ENCODE results near the gene ZNF646.

ZNF646 gene

DNA sequence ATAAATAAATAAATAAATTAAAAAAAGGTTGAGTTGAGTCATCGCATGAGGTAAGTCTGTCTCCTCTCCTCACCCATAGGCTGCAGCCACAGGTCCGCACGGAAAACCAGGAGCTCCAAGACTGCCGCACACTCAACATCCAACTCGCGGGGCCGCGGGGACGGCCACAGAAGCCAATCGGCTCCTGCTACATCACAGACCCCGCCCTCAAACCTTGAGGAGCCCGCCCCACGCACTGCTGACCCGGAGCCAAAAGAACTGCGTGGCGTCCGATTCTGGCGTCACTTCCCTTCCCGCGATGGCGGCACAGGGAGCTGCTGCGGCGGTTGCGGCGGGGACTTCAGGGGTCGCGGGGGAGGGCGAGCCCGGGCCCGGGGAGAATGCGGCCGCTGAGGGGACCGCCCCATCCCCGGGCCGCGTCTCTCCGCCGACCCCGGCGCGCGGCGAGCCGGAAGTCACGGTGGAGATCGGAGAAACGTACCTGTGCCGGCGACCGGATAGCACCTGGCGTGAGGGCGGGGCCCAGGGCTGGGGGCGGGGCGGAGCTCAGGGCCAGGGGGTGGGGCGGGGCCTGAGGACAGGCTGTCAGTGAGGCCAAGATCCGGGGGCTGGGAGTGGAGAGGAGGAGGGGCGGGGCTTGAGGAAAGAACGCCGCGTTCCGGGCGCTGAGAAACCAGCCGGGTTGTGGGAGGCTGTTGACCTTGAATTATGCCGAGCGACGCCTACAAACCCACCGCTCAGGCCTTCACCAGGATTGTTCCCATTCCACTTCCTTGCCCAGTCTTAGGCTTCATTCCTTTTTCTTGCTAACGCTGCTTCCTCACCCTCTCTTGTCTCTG lies 43.4 kb downstream of the ZNF646 start, which contains the start of gene KAT8:
Gene KAT8, plus strand, starts transcription at position 281 of the 839 bp plus-strand sequence. Its CDS starts 18 bp downstream, at position 299.
- peak within 1 kb of the TSS; percentile 89 for H3K4me3 Mint-ChIP-seq
- no peaks in the 10 kb centered on the region for H3K27me3 Mint-ChIP-seq
- peak within 1 kb of the TSS; percentile 88 for H3K27ac Mint-ChIP-seq
- no peaks in the 10 kb centered on the region for H3K9me3 Mint-ChIP-seq
- H3K4me1 Mint-ChIP-seq (ENCODE audit: low read depth), result peaks cover 30% of the 10 kb centered on the region
- H3K36me3 Mint-ChIP-seq (ENCODE audit: low read depth), result peaks cover 32% of the 10 kb centered on the region

DNA sequence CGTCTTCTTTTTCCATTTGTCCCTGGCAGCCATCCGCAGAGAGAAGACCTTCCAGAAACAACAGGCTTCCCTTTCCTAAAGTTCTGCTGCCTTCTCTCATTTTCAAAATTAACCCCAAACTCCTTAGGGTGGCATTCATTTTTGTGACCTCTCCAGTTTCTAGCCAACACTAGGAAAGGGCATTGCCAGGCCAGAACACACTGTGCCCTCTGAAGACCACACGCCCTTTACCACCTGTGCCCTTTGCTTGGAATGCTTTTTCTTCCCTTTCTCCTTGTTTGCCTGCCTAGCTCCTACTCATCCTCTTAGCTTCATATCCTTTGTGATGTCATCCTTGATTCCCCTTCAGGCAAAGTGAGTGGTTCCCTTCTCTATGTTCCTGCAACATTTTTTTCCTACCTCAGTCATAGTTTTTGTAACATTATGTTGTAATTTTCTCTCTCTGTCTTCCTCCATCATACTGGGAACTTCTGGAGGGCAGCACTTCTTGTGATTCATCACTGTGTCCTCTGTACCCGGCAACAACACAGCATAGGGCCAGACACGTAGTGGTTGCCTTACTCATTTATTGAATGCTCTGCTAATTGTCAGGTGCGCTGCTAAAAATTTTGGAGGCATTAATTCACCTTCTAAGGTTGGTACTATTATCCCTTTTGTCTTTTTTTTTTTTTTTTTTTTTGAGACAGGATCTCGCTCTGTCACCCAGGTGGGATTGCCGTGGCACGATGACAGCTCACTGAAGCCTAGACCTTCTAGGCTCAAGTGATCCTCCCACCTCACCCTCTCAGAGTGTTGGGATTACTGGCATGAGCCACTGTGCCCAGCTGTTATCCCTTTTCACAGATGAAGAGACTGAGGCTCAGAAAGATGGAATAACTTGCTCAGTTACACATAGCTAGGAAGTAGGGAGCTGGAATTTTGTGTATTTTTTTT lies 44.3 kb downstream of the ZNF646 start:
- Mint-ChIP-seq H3K36me3 (ENCODE audit: low read depth) (peaks cover 32% of the 10 kb centered on the region), H3K4me1 (ENCODE audit: low read depth) (peaks cover 30% of the 10 kb centered on the region)

DNA sequence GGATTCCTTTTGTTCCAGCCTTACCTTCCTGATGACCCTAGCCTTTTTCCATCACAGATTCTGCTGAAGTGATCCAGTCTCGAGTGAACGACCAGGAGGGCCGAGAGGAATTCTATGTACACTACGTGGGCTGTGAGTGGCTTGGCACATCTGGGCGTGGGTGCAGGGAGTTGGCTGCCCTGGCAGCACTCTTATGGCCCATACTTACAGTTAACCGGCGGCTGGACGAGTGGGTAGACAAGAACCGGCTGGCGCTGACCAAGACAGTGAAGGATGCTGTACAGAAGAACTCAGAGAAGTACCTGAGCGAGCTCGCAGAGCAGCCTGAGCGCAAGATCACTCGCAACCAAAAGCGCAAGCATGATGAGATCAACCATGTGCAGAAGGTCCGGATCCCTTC lies 45.9 kb downstream of the ZNF646 start:
- Mint-ChIP-seq H3K4me3 (no peak overlapping the region), H3K4me1 (ENCODE audit: low read depth) (peaks cover 21% of the 10 kb centered on the region), H3K36me3 (ENCODE audit: low read depth) (peaks cover 35% of the 10 kb centered on the region), H3K27me3 (no peaks in the 10 kb centered on the region), H3K27ac (peak overlapping the region; percentile 26), H3K9me3 (no peaks in the 10 kb centered on the region)

More for the DNA sequence above, 44.3 kb downstream of the ZNF646 start:
- H3K27me3 Mint-ChIP-seq, result no peaks in the 10 kb centered on the region
- peak overlapping the region; percentile 88 for H3K27ac Mint-ChIP-seq
- no peaks in the 10 kb centered on the region for H3K9me3 Mint-ChIP-seq
- peak overlapping the region; percentile 89 for H3K4me3 Mint-ChIP-seq

DNA sequence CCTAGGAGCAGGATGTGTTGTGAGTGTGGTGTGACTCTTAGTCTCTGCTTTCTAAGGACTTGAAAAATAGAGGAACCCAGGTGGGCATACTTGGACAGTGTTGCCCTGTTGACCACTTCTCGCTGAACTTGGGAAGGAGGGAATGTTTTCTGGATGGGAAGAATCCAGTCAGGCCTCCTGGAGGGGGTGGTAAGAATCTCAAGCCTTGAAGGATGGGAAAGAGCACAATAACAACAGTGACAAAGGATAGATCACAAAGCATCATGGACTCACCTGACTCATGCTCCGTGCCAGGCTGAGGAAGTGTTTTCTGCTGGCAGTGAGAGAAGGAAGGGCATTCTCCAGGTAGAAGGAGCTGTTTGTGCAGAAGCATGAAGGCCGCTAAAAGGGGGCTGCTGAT lies 51.6 kb downstream of the ZNF646 start:
- no peak overlapping the region for H3K27ac Mint-ChIP-seq

DNA sequence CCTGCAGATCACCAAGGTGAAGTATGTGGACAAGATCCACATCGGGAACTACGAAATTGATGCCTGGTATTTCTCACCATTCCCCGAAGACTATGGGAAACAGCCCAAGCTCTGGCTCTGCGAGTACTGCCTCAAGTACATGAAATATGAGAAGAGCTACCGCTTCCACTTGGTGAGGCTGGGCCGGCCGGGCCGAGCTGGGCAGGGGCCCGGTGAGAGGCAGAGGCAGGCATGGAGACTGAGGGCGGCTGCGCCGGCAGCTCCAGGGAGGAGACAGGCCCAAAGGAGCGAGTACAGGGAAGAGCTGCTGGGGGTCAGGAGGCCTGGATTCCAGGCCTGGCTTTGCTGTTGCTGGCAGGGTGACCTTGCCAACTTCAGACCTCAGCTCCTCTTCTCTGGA lies 53.0 kb downstream of the ZNF646 start:
- Mint-ChIP-seq H3K27ac (no peak overlapping the region), H3K27me3 (no peaks in the 10 kb centered on the region), H3K36me3 (ENCODE audit: low read depth) (peaks cover 29% of the 10 kb centered on the region), H3K4me3 (no peak overlapping the region), H3K4me1 (ENCODE audit: low read depth) (no peaks in the 10 kb centered on the region), H3K9me3 (no peaks in the 10 kb centered on the region)

More for the DNA sequence above, 51.6 kb downstream of the ZNF646 start:
- no peak overlapping the region for H3K4me3 Mint-ChIP-seq
- no peaks in the 10 kb centered on the region for H3K27me3 Mint-ChIP-seq
- no peaks in the 10 kb centered on the region for H3K9me3 Mint-ChIP-seq
- H3K36me3 Mint-ChIP-seq (ENCODE audit: low read depth), result peaks cover 41% of the 10 kb centered on the region
- H3K4me1 Mint-ChIP-seq (ENCODE audit: low read depth), result no peaks in the 10 kb centered on the region

DNA sequence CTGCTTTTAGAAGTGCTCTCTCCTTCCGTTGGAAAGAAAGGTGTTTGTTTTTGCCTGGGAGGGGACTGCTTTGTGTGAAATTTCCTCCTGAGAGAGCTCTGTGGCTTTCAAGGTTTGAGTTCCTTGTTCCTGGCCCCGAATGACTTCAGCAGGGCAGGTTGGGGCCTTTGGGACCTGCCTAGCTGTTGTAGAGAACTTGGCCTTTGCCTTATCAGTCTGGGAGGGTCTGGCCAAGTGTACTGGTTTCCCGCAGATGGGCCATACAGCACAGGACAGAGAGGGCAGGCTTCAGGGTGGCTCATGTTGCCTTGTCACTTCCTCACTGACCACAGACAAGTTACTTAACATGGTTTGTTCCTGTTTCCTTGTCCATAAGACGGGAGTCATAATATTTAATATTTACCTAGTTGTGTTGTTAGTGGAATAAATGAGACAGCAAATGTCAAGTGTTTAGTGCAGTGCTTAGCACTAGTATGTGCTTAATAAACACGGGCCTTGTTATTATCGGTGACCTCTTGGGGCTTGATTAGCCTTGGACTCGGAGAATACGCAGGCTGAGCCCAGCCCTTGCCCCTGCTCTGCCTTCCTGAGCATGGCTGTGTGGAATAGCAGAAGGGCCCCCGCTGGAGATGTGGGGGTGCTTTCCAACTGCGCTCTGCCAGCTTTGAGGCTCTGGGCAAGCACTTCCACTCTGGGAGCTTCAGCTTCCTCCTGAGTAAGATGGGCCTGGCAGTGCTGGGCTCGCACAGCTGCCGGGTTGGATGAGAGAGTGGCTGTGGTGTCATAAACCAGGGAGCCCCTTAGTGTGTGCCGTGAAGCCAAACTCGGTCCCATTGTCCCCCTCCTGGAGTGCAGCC lies 54.7 kb downstream of the ZNF646 start:
- no peaks in the 10 kb centered on the region for H3K4me1 Mint-ChIP-seq (ENCODE audit: low read depth)
- H3K36me3 Mint-ChIP-seq (ENCODE audit: low read depth), result peaks cover 30% of the 10 kb centered on the region
- H3K27ac Mint-ChIP-seq, result peak overlapping the region; percentile 41
- H3K27me3 Mint-ChIP-seq, result no peaks in the 10 kb centered on the region
- H3K4me3 Mint-ChIP-seq, result no peak overlapping the region
- H3K9me3 Mint-ChIP-seq, result no peaks in the 10 kb centered on the region

DNA sequence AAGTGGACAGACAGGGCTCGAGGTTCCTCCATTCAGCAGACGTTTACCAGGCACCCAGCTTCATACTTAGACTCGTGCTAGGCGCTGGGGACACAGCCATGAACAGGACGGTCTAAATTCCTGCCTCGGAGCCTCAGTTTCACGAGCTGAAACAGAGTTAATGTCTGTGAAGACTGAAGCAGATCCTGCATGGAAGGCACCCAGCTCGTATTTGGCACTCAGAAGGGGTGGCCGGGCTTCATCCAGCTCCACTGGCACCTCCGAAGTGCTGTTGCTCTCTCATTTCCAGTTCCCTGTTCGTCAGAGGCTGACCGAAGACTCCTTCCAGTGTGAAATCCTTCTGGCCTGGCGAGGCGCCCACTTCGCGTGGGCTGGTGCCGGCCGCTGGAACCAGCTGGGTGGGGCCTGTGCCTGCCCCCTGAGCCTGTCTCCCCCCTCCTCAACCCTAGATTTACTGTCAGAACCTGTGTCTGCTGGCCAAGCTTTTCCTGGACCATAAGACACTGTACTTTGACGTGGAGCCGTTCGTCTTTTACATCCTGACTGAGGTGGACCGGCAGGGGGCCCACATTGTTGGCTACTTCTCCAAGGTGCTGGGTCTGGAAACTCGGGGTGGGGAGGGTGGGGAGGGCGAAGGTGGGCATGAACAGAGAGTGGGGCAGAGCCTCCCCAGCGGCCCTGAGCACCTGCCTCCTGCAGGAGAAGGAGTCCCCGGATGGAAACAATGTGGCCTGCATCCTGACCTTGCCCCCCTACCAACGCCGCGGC lies 55.5 kb downstream of the ZNF646 start:
- Mint-ChIP-seq H3K4me3 (no peak overlapping the region), H3K36me3 (ENCODE audit: low read depth) (peaks cover 27% of the 10 kb centered on the region)

DNA sequence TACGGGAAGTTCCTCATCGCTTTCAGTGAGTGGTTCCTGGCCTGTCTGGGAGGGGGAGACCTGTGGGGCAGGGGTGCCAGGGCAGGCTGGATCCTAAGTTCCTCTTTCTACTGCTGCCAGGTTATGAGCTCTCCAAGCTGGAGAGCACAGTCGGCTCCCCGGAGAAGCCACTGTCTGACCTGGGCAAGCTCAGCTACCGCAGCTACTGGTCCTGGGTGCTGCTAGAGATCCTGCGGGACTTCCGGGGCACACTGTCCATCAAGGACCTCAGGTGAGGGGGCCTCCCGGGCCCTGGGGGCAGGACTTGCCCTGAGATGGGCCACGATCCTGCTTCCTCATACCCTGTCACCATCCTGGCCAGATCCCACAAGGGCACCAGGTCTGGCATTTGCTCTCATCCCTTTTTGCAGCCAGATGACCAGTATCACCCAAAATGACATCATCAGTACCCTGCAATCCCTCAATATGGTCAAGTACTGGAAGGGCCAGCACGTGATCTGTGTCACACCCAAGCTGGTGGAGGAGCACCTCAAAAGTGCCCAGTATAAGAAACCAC lies 56.2 kb downstream of the ZNF646 start:
- Mint-ChIP-seq H3K9me3 (no peaks in the 10 kb centered on the region), H3K36me3 (ENCODE audit: low read depth) (peaks cover 27% of the 10 kb centered on the region), H3K4me1 (ENCODE audit: low read depth) (no peaks in the 10 kb centered on the region), H3K4me3 (no peak overlapping the region), H3K27me3 (no peaks in the 10 kb centered on the region), H3K27ac (no peak overlapping the region)

More for the DNA sequence above, 55.5 kb downstream of the ZNF646 start:
- H3K27me3 Mint-ChIP-seq, result no peaks in the 10 kb centered on the region
- no peaks in the 10 kb centered on the region for H3K4me1 Mint-ChIP-seq (ENCODE audit: low read depth)
- H3K27ac Mint-ChIP-seq, result no peak overlapping the region
- H3K9me3 Mint-ChIP-seq, result no peaks in the 10 kb centered on the region

DNA sequence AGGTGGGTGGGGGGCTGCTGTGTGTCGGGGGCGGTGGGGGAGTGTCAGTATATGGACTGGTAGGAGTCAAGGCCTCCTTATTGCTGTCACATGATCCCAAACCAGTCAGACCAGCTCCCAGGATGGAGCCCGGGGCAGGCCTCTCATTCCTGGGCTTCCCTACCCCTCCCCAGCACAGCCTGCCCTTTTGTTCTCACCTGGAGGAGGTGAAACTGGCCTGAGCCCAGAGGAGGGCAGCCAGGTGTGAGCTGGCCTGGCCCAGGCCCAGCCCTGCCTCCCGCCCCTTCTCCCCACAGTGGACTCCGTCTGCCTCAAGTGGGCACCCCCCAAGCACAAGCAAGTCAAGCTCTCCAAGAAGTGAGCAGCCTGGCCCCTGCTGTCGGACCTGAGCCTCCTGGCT lies 56.7 kb downstream of the ZNF646 start:
- Mint-ChIP-seq H3K36me3 (ENCODE audit: low read depth) (peaks cover 27% of the 10 kb centered on the region), H3K4me3 (no peak overlapping the region), H3K9me3 (no peaks in the 10 kb centered on the region), H3K27me3 (no peaks in the 10 kb centered on the region), H3K4me1 (ENCODE audit: low read depth) (no peaks in the 10 kb centered on the region), H3K27ac (no peak overlapping the region)

DNA sequence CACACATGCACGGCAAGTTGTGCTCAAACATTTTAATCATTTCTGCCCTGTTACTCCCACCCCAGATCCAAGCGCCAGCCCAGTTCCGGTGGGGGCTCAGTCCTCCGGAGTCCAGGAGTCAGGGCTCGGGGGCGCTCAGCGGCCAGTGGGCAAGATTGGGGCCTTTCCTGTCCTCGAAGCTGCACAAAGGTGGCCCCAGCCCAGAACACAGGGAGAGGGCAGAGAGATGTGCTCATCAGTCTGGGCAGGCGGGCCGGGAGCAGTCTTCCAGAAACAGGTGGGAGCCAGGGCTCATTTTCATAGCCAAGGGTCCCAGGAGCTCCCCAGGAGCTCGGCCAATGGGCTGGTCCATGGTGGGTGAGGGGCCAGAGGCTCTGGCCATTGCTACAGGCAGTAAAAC lies 57.2 kb downstream of the ZNF646 start:
- no peaks in the 10 kb centered on the region for H3K9me3 Mint-ChIP-seq
- no peak overlapping the region for H3K27ac Mint-ChIP-seq
- H3K4me3 Mint-ChIP-seq, result no peak overlapping the region
- peaks cover 24% of the 10 kb centered on the region for H3K36me3 Mint-ChIP-seq (ENCODE audit: low read depth)
- H3K4me1 Mint-ChIP-seq (ENCODE audit: low read depth), result no peaks in the 10 kb centered on the region
- no peaks in the 10 kb centered on the region for H3K27me3 Mint-ChIP-seq

DNA sequence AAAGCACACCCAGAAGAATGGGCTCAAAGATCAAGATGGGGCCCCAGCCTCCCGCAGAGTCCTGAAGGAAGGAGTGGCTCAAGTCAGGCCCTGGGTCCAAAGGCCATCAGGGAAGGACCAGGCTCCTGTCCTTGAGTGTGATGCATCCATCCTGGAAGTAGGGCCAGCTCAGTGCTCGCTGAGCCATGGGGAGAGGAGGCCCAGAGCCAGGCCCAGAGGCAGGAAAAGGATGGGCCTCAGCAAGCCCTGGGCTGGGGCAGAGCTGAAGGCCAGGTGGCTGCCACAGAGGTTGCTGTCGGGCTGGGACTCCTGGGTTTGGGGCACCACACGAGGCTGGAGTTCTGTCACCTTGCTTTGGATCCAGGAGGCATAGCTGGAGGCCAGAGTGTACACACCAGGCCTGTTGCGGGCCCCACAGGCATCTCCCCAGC lies 57.6 kb downstream of the ZNF646 start:
- H3K9me3 Mint-ChIP-seq, result no peaks in the 10 kb centered on the region
- no peak overlapping the region for H3K27ac Mint-ChIP-seq

DNA sequence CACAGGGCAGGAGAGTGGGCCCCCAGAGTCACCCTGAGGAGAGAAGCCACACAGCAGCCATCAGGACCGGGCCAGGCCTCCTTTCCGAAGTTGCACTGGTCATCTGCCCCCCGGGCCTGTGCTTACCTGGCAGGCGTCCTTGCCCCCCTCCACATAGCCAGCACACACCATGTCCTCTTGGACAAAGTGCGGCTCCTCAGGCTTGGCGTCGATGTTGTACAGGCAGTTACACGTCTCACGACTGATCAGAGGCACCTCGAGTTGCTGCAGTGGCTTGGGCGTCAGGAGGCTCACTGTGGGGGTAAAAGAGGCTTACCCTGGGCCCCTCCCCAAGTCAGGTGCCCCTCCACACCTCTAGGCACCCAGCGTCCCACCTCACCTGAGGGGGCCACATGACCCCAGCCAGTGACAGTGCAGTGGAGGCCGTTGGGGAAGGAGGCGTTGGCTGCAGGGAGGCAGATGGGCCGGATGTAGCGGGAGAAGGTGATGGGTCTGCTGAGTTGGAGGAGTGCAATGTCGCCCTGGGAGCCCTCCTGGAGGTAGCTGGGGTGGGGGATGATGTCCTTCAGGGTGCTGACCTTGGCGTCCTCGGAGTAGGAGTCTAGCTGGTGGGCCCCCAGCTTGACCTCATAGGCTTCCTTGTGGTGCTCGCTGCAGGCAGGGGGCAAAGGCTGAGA lies 58.2 kb downstream of the ZNF646 start:
- H3K36me3 Mint-ChIP-seq (ENCODE audit: low read depth), result peaks cover 23% of the 10 kb centered on the region
- H3K27ac Mint-ChIP-seq, result no peak overlapping the region
- no peaks in the 10 kb centered on the region for H3K27me3 Mint-ChIP-seq
- no peaks in the 10 kb centered on the region for H3K9me3 Mint-ChIP-seq
- no peaks in the 10 kb centered on the region for H3K4me1 Mint-ChIP-seq (ENCODE audit: low read depth)
- H3K4me3 Mint-ChIP-seq, result no peak overlapping the region

More for the DNA sequence above, 57.6 kb downstream of the ZNF646 start:
- Mint-ChIP-seq H3K4me3 (no peak overlapping the region), H3K4me1 (ENCODE audit: low read depth) (no peaks in the 10 kb centered on the region), H3K27me3 (no peaks in the 10 kb centered on the region), H3K36me3 (ENCODE audit: low read depth) (peaks cover 23% of the 10 kb centered on the region)

DNA sequence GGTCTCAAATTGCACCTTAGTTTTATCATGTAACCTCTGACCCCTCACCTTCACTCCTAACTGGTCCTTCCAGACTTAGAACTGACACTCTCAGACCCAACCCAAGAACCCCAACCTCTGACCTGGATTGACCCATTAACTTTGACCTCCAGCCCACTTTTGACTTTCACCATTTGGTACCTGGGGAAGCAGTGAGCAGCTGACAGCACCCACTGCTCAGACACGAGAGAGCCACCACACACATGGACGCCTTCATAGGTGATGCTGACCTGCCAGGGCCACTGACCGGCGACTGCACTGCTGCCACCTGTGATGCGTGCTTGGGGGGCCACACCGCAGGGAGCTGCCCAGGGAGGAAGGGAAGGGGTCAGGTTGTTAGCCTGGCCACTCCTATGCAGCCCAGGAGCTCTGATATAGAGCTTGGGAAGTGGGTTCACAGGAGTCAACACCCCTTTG lies 58.9 kb downstream of the ZNF646 start:
- H3K9me3 Mint-ChIP-seq, result no peaks in the 10 kb centered on the region
- H3K27me3 Mint-ChIP-seq, result no peaks in the 10 kb centered on the region
- no peaks in the 10 kb centered on the region for H3K4me1 Mint-ChIP-seq (ENCODE audit: low read depth)
- no peak overlapping the region for H3K4me3 Mint-ChIP-seq
- no peak overlapping the region for H3K27ac Mint-ChIP-seq
- H3K36me3 Mint-ChIP-seq (ENCODE audit: low read depth), result peaks cover 18% of the 10 kb centered on the region
